NCI-H2227 (cell line): ENCODE results near the gene CRYBG2.
"Not testable (repeated sequence)": the region's sequence is repeated elsewhere in the genome, so short reads cannot be mapped to it uniquely, and the experiment has no call there.

ENCODE experiments used
- DNase-seq: peaks from one replicate; lab custom pipeline; 2025; ENCODE audit not compliant: unreplicated experiment; lab: John Stamatoyannopoulos, UW

CRYBG2 gene

GRCh38 chr1:26296340-26297056, 57.4 kb downstream of the CRYBG2 start:
- DNase-seq: no peak

DNA sequence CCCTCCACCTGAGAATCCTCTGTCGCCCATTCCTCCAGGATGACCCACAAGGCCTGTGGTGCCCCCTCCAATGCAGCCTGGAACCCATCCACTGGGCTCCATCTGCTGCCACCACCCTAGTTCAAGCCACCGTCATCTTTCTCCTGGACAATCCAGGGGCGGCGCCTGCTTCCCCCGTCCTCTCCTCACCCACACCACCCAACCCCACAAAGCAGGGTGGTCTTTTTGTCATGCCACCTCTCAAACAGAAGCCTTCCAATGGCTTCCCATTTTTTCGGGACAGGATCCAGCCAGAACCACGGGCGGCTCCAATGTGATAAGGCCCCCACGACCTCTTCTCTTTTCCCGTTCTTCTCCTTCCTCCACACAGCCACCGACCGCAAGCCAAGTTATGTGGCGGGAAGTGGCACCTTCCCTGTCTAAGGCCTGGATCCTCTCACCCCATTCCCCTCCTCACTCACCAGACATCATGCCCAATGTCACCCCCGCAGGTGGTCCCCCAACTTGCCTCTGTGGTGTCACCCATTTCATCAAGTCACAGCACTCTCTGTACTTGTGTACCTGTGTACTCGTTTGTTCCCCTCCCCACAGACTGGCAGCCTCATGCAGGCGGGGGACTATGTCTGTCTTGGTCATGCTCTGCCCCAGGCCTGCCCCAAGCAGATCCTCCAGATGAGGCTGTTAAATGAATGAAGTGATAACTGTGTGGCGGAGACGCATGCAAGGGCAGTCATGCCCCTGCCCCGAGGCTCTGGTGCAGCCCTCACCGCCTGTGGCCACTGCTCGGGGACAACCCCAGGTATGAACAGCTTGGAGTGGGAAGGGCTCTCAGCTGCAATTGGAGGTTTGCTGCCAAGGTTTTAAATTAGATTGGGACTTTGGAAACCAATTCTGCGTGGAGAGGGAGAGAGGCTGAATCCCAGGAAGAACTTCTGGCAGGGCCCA, 58.5 kb downstream of the CRYBG2 start:
- DNase-seq: no peak

DNA sequence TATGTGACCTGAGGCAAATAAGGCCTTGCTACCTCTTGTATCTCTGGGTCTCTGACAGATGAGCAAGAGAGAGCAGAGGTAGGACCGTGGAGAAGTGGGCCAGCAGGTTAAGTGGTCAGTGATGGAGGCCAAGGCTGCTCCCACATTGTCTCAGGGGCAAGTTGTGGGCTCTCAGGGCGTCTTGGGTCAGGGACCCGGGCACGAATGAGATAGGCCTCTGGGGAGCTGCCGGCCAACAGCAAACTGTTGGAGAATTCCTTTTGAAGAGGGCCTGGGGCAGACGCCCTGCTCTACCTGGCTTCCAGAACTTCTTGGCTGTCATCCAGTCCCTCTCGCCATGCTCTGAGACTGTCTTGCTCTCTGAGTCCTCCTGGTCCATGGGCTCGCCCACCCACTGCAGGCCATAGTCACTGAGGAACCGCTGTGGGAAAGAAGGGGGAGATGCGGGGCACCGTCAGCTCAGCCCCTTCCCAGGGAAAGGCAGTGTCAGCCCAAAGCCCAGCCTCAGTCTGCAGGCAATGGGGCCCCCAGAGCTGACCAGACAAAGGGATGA, 59.9 kb downstream of the CRYBG2 start:
- no peak for DNase-seq

DNA sequence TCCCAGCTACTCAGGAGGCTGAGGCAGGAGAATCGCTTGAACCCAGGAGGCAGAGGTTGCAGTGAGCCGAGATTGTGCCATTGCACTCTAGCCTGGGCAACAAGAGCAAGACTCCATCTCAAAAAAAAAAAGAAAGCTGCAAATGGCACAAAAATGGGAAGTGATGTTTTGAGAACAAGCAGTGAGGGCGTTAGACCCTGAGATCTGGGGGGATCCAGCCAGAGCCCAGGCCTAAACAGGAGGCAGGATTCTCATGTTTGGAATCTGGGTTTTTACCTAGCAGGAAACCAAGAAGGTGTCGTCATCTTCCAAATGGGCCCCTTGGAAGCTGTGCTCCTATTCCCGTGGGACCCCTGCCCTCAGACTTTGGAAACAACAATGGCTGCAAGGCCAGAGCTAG, 61.2 kb downstream of the CRYBG2 start:
- not testable (repeated sequence) for DNase-seq

DNA sequence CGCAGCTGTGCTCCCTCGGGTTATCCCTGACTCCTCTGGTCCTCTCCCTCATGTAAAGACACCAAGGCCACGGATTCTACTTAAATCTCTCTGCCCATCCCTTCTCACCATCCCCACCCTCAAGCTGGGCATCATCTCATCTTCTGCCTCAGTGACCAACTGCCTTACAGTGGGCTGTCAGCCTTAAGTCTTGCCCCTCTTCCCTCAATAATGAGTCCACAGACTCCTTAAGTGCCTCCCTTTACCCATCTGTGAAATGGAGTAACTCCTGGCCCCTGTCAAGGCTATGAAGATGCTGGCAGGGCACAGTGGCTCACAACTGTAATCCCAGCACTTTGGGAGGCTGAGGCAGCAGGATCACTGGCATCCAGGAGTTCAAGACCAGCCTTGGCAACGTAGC, 62.0 kb downstream of the CRYBG2 start:
- no peak for DNase-seq

DNA sequence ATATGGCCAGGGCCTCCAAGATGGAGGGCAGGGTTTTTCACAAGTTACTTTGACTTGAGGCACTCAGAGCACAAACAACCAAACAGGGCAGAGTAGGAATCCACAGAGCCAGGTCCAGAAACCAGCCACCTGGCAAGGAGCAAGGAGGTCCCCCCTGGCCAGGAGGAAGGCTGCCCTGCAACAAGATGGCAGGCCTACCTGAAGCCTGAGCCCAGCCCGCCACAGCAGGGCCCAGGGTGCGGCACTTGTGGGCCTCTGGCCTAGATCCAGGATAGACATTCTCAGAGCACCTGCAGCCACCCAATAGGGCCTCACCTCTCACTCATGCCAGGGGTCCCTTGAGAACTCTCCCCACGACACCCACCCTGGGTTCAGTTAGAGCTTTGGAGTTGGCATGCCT, 62.5 kb downstream of the CRYBG2 start:
- no peak for DNase-seq

DNA sequence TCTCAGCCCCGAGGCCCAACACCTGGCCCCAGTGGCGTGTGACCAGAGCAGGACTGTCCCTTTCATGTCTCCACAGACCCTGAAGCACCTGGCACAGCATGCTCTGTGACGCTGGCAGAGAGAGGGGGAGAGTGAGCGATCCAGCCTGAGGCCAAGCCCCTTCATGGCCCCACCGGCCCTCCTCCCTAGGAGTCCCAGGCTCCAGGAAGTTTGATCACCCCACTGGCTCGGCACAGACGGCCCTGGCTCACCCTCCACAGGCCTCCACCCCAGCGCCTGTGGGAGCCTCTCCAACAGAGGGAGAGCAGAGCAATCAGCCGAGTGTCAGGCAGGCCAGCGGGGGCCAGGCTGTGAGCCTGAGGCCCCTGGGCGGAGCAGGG, 63.1 kb downstream of the CRYBG2 start:
- no peak for DNase-seq

- no peak for DNase-seq
Observed at GRCh38 chr1:26290122-26290881, 63.6 kb downstream of the CRYBG2 start.

DNA sequence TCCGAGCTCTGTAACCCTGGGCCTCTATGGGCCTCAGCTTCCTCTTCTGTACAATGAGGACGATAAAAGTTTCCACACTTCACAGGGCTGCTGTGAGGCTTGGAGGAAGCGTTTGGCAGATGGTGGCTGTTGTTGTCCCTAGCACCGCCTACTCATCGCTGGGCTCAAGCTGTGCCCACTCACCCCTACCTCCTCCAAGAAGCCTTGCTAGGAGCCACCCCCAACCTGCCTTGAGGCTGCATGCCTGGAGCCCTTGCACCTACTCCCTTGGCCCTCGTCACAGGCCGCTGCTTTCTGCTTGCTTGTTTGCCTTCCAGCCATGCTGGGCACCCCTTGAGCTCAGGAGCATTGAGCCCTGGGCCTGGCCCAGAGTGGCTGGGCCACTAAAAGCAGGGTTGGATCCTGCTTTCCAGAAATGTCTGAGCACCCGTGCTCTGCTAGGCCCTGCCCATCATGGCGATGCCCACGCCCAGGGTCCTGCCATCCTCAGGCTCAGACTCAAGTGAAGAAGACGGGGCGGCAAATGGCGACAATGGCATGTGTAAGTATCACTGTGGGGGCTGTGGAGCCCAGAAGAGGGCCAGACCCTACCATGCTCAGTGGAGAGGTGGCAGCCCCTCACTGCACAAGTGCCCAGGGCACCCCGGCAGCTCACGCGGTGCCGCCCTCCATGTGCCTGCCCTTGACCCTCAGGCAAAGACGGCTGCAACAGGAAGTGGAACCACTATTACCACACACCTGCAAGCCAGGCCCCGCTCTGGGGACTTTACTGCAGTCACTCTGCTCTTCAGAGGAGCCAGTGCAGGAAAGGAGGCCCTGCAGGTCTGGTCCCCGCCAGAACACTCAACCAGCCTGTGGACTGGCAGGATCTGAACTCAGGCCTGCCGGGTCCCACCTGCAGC, 64.5 kb downstream of the CRYBG2 start:
- DNase-seq: no peak

DNA sequence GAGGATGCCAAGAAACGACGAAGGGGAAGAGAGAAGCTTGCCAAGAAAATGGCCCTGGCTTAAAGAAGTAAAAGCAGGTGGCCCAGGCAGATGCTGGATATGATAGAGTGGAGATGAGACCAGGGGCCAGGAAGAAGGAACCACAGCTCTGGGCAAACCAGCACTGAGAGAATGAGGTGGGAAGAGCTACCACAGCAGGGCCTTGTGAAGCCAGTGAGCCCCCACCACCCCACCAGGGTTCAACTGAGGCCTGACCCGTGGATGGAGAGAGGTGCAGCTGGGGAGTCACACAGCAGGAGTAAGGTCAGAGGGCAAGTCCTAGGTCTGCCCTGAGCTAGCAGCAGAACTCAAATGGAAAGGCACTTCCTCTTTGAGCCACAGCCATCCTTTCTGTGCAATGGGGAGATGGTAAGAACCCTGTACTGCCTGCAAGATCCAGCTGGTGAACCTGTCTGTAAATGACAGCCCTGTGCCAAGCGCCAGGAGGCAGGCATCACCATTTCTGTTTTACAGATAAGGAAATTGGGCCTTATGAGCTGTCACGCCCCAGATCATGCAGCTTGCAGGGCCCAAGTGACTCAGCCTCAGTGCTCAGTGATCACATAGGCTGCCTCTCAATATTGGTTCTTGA, 65.5 kb downstream of the CRYBG2 start:
- DNase-seq: no peak

DNA sequence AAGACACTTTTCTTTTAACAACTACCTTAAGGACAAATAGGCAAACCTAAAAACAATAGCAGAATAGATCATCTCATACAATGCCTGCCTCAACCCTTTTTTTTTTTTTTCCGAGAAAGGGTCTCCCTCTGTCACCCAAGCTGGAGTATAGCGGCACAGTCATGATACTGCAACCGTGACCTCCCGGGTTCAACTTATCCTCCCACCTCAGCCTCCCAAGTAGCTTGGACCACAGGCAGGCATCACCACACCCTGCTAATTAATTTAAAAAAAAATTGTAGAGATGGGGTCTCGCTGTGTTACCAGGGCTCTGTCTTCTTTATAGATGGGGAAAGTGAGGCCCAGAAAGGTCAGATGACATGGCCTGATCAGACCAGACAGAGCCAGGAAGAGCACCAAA, 66.1 kb downstream of the CRYBG2 start:
- DNase-seq: no peak

DNA sequence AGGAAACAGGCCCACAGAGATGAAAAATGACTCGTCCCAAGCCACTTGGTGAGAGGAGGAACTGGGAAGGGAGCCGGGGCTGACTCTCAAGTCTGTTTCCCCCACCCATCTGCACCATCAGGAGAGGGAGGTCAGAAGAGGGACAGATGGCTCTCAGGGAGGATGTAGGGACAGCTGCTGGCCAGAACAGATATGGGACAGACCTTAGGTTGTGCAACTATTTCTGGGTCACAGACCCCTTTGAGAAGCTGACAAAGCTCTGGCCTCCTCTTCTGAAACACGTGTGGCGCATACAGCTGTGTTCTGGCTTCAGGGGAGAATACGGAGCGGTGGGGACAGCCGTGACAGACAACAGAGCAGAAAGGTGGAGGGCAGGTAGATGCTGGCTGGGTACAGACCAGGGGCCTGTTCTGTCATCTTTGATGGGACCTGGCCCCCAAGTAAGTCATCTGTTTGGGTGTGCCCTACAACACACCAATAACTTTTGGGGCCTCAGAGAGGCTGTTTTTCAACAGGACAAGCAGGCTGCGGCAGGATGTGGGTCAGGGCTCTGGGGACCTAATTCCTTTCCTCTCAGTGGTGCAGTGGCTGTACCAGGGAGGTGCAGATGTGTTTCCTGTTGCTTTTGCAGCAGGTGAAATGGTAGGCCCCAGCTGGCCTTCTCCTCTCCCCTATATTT, 66.8 kb downstream of the CRYBG2 start:
- no peak for DNase-seq

- DNase-seq: no peak
Observed at GRCh38 chr1:26286064-26286416, 67.9 kb downstream of the CRYBG2 start.

DNA sequence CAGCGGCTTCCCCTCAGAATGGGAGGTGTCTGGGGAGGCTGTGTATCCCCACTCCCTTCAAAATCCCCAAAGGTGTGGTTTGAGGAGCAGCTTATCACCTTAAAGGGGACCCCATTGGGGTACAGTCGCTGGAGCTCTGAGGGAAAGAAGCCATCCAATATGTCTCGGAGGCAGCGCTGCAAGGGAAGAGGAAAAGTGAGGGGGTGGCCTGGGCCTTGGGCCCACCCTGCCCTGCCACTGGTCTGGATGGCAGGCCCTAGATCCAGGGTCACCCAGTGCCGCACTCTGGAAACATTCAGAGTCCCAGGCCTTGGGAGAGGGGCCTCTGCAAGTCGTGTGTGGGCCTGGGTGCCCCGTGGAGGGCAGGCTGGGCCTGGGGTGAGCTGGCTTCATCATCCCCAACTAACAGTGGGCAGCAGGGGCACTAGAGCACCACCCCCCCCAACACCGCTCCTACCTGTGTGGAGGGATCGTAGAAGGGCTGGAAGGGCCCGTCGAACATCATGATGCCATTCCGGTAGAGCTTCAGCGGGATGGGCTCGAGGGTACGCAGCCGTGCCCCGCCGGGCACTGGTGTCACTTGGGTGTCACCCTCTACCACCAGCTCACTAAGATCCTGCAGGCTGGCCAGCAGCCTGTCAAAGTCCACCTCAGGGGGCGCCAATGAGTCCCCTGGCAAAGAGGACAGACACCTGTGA, 68.4 kb downstream of the CRYBG2 start:
- peak; percentile 54 for DNase-seq

- peak; percentile 69 for DNase-seq
Observed at GRCh38 chr1:26284597-26285347, 69.2 kb downstream of the CRYBG2 start.

DNA sequence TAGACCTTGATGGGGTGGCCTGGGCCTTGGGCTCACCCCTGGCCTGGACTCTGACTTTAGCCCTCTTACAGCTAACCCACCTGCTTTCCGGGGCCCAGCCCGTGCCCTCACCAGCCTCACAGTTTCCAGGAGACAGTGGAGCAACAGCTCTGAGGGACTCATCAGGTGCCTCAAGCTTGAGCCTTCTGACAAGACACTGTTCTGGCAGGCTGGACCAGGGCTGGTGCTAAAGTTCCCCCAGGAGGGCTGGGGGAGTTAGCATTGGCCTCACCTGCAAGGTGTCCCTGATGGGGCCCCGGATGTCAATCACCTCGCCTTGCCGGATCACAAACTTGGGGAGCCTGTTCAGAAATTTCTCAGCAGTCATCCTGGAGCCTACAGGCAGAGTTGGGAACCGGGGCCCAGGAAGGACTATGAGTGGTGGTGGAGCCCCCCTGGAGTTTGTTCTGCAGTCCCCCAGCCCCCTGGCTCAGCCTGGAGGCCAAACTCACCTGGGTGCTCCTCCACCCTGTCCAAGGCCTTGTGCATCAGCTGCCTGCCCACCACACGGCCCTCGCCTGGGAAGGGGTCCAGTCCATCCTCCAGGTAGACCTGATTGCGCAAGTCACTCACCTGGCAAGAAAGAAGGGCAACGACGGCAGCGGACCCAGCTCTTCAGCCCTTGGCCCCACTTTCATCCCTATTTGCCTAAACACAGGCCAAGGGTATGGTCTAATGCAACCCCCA, 69.9 kb downstream of the CRYBG2 start:
- DNase-seq: no peak

DNA sequence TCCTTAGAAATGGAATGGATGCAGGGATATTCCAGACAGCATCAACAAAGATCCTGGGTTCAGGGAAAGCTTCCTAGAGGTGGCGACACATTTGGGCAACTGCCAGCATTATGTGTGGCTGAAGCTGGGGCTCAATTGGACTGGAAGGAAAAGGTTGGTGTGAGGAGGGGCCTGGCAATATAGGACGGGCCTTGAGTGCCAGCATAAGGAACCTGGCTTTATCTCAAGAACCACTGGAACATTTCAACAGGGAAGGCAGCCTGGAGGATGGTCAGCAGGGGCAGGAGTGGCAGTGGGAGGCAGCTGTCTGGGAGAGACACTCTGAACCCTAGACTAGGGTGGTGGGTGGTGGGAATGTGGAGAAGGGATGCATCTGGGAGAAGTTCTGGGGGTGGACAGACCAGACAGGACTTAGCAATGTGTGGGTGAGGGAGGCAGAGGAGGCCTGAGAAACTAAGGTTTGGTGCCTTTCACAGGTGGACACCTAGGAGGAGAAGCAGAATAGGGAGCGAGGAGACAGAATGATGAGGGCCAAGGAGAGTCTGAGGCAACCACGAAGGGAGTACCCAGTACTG, 70.6 kb downstream of the CRYBG2 start:
- no peak for DNase-seq
